GM13976 (cell line): ENCODE measurements around the gene SRP68.

Experiments
- DNase-seq: peaks from one replicate; pipeline ENCODE4 v3.0.0; 2012; ENCODE audit warnings: low spot score
- CTCF ChIP-seq: IDR thresholded peaks from 2 replicates; pipeline ENCODE4 v1.5.1; 2012; ENCODE audit warnings: borderline replicate concordance, mild to moderate bottlenecking; ENCODE audit not compliant: insufficient read depth; ENCODE audit errors: extremely low read depth, missing control alignments, control extremely low read depth
- in situ Hi-C: fragments of 300-500 bp; cut with MboI; formaldehyde crosslinking; loops from one replicate; pipeline ENCODE4 v1.12.0; 2022; ENCODE audit warnings: low sequenced_read_pairs, mixed read lengths, inconsistent platforms; ENCODE audit not compliant: unreplicated experiment

The SRP68 gene

DNA sequence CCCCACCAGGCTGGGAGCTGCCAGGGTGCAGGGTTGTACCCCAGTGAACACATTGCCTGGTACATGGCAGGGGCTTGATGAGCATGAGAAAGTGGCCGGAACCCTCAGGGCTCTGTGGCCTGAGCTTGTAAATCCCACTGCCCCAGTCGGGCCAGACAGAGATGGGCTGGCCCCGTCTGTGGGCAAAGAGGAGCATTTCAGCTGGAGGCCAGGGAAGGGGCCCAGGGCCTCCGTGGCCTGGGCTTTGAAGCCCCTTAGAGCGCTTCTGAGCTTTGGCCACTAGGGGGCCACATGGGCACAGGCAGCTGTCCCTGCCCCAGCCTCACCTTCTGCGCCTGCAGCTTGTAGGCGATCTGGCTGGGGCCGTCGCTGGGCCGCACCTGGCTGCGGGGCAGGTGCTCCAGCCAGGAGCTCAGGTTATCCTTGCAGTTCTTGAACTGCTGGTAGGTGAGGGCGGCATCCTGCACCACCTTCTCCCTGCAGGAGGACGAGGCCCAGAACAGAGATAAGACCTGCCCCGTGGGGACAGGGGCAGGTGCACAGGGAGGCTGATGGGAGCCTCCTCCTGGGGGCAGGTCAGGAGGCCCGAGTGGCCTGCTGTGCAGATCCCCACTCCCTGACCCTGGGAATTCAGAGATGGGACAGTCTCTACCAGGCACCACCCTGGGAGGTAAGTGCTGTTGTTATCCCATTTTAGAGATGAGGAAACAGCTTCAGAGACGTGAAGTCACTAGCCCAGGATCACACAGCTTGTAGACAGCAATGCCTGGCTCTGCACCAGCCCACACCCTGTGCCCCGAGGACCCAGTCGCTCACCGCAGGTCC is 58.0 kb downstream of the SRP68 start:
- in situ Hi-C loops, result loop anchor here (5.0 to 10.0 kb wide), 2 partner anchors 100 to 102 kb away; no protein-coding TSS in a partner anchor
- DNase-seq, result peak; percentile 95

GRCh38 chr17:76013377-76013932 is 58.9 kb downstream of the SRP68 start:
- in situ Hi-C loops, result loop anchor here (5.0 to 10.0 kb wide), 2 partner anchors 101 kb away; no protein-coding TSS in a partner anchor
- TF ChIP-seq CTCF, result no peak
- DNase-seq, result no peak

More for the DNA sequence above, 58.0 kb downstream of the SRP68 start:
- peak; percentile 91 for TF ChIP-seq CTCF

DNA sequence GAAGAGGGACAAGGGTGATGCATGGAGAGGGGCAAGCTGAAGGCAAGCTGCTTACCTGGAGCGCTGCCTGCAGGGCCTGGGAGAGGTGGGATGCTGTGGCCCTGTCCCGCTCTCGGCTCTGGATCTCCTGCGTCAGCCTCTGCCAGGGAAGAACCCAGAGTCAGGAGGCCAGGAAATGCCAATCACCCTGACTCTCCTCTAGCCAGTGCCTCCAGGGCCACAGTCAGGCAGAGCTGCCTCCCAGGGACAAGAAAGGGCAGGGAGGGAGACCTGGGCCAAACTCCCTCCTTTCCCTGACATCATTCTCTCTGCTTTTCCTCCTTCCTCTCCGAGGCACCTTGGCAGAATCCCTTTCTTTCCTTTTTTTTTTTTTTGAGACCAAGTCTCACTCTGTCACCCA is 60.4 kb downstream of the SRP68 start:
- in situ Hi-C loops, result loop anchor here (5.0 to 10.0 kb wide), 2 partner anchors 100 to 103 kb away; no protein-coding TSS in a partner anchor
- no peak for TF ChIP-seq CTCF
- DNase-seq, result no peak

GRCh38 chr17:76009969-76010661 is 62.2 kb downstream of the SRP68 start:
- in situ Hi-C loops, result loop anchor here (5.0 to 10.0 kb wide), 3 partner anchors 98 to 285 kb away; no protein-coding TSS in a partner anchor
- TF ChIP-seq CTCF, result no peak
- no peak for DNase-seq

- no peak for TF ChIP-seq CTCF
- in situ Hi-C loops, result loop anchor here (10.0 kb wide), 1 partner anchor 285 kb away; no protein-coding TSS in a partner anchor
- DNase-seq, result no peak
Measured at GRCh38 chr17:76009447-76009846, 62.9 kb downstream of the SRP68 start.
